Right ventricle myocardium superior (tissue), 1 donor: ENCODE measurements around the gene LRRC9. TPM values are rescaled to one million over a fixed set of nuclear protein-coding genes. Genes with fewer than 3 reads are reported as not detected.

Source experiments
- ATAC-seq: fragments of 200-7000 bp; cut with Tn5 transposase; one replicate; pipeline ENCODE4 v1.9.1; 2020; ENCODE audit warnings: mild to moderate bottlenecking; ENCODE audit not compliant: poor library complexity
- DNase-seq: peaks from one replicate; pipeline ENCODE4 v3.0.0-alpha.2; 2020
- intact Hi-C: fragments of 100-400 bp; cut with DNase I; formaldehyde crosslinking; loops from one replicate; pipeline ENCODE4 v1.11.2; 2022
- long read RNA-seq: library from polyadenylated mRNA; unstranded; transcript quantifications from one replicate; pipeline ENCODE4 v2.0.0, GENCODE V29; 2021
- total RNA-seq: library from RNA; stranded (reverse); fragmentation: NEBNext Ultra II Directional; extraction: Animal tissue kit (Norgen Biotek cat#: 25700); gene quantifications from one replicate; pipeline ENCODE4 v1.2.1, GENCODE V29; 2021
- donor health status: DM: no; HTN: yes; CAD: no; lungs with severe emphysema.

Gene LRRC9
- not detected for total RNA-seq
- long read RNA-seq = 0 reads

GRCh38 chr14:59919570-59920377 lies at the start of gene LRRC9:
Gene LRRC9, plus strand, starts transcription at chr14:59920144.
- ATAC-seq = peak; percentile 45
- peak; percentile 39 for DNase-seq
- intact Hi-C loops = no loop called here

GRCh38 chr14:59870277-59871165 lies 49.4 kb upstream of the LRRC9 start, which contains the start of gene RTN1:
Gene RTN1, minus strand, starts transcription at chr14:59870776. Its CDS starts 146 bp downstream, at chr14:59870630.
- peak; percentile 94 for ATAC-seq
- intact Hi-C loops = no loop called here
- peak; percentile 76 for DNase-seq

- no peak for ATAC-seq
- intact Hi-C loops = no loop called here
- no peak for DNase-seq
Observed at GRCh38 chr14:59871166-59871495, 48.8 kb upstream of the LRRC9 start.

- intact Hi-C loops = no loop called here
- ATAC-seq (no peak), DNase-seq (no peak)
Observed at GRCh38 chr14:59882957-59883356, 37.0 kb upstream of the LRRC9 start.

GRCh38 chr14:59890676-59891075 lies 29.3 kb upstream of the LRRC9 start:
- DNase-seq (no peak), ATAC-seq (no peak)
- intact Hi-C loops = no loop called here

GRCh38 chr14:59895721-59896120 lies 24.2 kb upstream of the LRRC9 start:
- DNase-seq (no peak), ATAC-seq (no peak)
- intact Hi-C loops = no loop called here

GRCh38 chr14:59897757-59898383 lies 22.1 kb upstream of the LRRC9 start:
- ATAC-seq (no peak), DNase-seq (no peak)
- intact Hi-C loops = no loop called here

GRCh38 chr14:59900556-59900955 lies 19.4 kb upstream of the LRRC9 start:
- intact Hi-C loops = no loop called here
- ATAC-seq = no peak

GRCh38 chr14:59904184-59904583 lies 15.8 kb upstream of the LRRC9 start:
- intact Hi-C loops = no loop called here
- no peak for ATAC-seq
- DNase-seq = no peak

More at GRCh38 chr14:59900556-59900955, 19.4 kb upstream of the LRRC9 start:
- no peak for DNase-seq

- no peak for ATAC-seq
- DNase-seq = no peak
- intact Hi-C loops = no loop called here
Observed at GRCh38 chr14:59905188-59905587, 14.8 kb upstream of the LRRC9 start.

GRCh38 chr14:59912443-59912842 lies 7.5 kb upstream of the LRRC9 start:
- intact Hi-C loops = no loop called here

GRCh38 chr14:59913187-59913586 lies 6.8 kb upstream of the LRRC9 start:
- no peak for DNase-seq
- no peak for ATAC-seq
- intact Hi-C loops = no loop called here

More at GRCh38 chr14:59912443-59912842, 7.5 kb upstream of the LRRC9 start:
- ATAC-seq = no peak
- no peak for DNase-seq

- ATAC-seq (peak; percentile 75), DNase-seq (peak; percentile 33)
- intact Hi-C loops = no loop called here
Observed at GRCh38 chr14:59918824-59919569, 947 bp upstream of the LRRC9 start.

- DNase-seq = no peak
- ATAC-seq = no peak
- intact Hi-C loops = no loop called here
Observed at GRCh38 chr14:59920378-59920683, 387 bp downstream of the LRRC9 start.

- intact Hi-C loops = no loop called here
- no peak for ATAC-seq
- DNase-seq = no peak
Observed at GRCh38 chr14:59925797-59926196, 5.9 kb downstream of the LRRC9 start.

- ATAC-seq (no peak), DNase-seq (no peak)
- intact Hi-C loops = no loop called here
Observed at GRCh38 chr14:59926534-59926933, 6.6 kb downstream of the LRRC9 start.

GRCh38 chr14:59931237-59931636 lies 11.3 kb downstream of the LRRC9 start:
- ATAC-seq (no peak), DNase-seq (no peak)
- intact Hi-C loops = no loop called here

- intact Hi-C loops = no loop called here
- ATAC-seq = no peak
Observed at GRCh38 chr14:59936145-59936544, 16.2 kb downstream of the LRRC9 start.

GRCh38 chr14:59939828-59940227 lies 19.9 kb downstream of the LRRC9 start:
- intact Hi-C loops = no loop called here
- DNase-seq (no peak), ATAC-seq (no peak)

More at GRCh38 chr14:59936145-59936544, 16.2 kb downstream of the LRRC9 start:
- no peak for DNase-seq
